COLO829 (cell line): ENCODE results near the gene CALHM5.

Experiments
- DNase-seq: peaks from one replicate; pipeline ENCODE4 v3.0.0; 2012; ENCODE audit warnings: low spot score

The CALHM5 gene

DNA sequence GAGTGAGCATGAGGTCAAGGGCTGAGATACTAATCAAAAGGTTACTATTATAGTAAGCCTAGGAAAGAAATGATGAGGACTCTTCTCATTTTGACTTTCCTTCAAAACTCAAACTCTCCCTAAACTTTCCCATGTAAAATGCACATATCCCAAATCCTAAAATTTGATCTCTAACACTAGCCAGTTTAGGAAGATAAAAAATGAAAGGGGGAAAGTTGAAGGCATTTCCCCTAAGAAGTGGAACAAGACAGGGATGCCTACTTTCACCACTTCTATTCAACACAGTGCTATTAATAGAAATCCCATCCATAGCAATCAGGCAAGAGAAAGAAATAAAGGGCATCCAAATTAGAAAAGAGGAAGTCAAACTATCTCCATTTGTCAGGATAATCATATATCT lies 2.9 kb upstream of the CALHM5 start:
- DNase-seq, result no peak

DNA sequence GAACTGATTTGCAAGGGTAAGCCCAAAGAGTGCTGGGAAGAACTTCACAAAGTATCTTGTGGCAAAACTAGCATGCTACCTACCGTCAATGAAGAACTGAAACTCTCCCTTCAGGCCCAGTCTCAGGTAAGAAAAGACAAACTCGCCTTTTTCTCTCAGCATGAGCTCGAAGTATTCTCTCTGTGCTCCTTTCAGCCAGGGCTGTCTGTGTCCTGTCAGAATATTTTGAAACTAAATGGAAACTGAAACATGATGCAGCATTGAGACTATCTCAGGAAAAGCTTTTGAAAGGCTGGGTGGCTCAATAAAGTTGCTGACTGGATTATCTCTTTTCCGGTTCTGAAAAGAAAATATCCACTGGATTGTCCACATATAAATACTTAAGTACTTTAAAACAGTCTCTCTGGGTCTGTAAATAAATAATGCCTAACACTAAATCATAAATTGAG lies 696 bp downstream of the CALHM5 start:
- DNase-seq, result no peak

DNA sequence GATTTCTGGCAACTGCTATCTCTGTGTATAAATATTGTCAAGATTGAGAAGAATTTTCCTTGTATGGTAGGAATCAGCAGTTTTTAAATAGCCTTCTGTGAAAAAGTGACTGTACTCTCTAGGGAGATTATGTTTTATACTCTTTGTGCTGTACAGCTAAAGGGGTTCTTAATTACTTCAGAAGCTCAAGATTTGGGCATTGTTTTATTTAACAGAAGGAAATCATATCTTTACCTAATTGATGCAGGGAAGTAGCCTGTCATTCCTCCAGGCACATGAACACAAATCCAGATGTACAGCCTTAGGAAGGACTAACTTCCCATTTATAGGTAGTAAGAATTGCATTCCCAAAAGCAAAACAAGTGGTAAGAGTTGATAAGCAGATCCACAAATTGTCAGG lies 1.3 kb downstream of the CALHM5 start:
- no peak for DNase-seq

DNA sequence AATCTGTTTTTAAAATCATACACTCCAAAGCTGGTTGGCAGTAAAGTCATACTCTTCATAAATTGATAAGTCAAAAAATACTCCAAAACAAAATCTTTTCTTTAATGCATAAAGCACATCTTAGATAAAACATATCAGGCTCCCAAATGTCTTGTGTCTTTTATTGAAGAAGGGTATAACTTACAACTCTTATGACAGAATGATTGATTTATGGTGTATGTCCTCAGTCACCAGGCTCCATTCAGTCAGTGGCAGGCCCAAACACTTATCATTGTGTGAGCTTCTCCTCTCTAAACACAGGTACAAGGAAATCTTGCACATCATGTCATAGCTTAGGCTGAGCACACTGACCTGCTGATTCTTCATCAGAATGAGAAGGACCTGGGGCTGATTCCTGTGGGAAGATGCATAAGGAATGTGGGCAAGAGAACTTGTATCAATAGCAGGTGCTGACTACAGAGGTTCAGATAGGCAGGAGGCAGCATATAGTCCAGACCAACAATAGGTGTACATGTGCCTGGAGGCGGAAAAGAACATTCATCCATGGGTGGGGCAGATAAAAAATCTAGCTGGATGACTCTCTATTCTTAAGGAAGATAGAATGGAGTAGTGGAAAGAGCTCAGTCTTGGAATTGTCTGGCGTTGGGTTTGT lies 1.9 kb downstream of the CALHM5 start:
- DNase-seq, result no peak

DNA sequence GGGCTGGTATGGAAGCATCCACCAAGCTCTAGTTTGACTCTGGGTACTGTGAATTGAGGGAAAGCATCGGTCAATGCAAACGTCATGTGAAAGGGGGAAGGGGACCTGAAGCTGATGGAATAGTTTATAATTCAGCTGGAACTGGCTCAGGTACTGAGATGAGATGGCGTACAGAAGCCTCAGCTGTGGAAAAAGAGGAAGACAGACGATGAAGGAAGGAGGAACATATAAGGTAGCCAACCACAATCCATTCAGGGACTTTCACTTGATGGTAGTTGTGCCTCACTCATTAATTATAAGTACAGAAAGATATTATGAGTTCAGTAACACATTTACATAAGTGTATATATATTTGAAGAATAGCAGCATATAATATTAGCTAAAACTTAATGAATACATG lies 2.7 kb downstream of the CALHM5 start:
- DNase-seq, result no peak

DNA sequence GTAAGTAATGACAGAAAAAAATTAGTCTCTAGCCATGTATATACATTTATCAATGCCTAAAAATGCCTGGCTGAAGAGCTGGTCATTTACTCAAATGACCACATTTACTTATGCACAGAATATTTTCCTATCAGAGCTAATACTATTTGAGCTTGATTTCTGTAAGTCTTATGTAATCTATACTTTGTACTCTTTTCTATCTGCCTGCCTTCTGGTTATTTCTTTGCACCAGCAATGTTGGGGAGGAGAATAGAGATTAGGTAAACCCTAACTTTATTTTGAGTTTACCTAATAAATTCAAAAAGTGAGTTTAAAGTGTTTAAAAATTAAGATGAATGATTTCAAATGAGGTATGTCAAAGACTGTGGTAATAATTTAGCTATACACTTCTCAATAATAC lies 3.7 kb downstream of the CALHM5 start:
- DNase-seq, result no peak

DNA sequence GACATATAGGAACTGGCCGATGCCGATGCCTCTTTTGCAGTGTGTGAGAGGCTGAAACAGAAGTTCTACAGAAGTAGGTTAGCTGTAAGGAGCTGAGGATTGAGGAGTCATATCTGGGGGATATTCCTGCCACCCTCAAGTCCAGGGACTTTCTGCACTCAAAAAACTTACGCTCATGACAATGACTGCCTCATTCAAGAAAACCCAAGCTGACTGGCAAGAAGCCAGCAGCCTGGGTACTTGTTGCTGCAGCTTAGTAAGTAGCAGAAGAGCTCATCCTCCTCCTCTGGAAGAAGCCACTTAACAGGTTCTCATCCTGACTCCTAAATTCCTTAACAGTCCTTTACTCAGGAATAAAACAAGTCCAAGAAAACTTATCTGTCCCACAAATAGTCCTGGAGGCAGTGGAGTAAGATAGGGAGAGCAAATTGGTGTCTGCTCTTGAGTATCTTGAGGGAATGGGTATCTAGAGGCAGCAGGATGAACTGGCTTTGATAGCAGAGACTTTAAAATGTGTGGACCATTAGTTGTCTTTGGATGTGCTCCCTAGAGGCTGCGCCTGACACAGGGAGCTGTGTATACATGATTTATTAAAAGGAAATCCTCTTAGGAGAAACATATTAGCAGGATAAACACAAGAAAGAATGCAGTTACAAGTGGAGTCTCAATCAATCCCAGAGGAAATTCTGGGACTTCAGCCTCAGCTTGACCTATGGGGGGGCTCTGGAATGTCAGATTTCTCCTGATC lies 7.4 kb downstream of the CALHM5 start:
- no peak for DNase-seq

DNA sequence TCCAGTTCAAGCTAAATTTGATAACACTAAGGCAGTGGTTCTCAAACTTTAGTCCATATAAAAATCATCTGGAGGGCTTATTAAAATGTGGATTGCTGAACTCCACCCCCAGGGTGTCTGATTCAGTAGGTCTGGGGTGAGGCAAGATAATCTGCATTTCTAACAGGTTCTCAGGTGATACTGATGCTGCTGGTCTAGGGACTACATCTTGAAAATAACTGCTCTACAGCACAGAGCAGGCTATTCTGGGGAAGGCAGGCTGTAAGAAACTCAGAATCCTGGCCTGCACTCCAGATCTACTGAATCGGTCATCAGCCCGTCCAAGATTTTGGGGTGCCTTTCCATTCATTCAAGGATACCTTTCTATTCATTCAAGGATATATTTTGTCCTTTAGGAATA lies 11.5 kb downstream of the CALHM5 start:
- DNase-seq, result no peak

DNA sequence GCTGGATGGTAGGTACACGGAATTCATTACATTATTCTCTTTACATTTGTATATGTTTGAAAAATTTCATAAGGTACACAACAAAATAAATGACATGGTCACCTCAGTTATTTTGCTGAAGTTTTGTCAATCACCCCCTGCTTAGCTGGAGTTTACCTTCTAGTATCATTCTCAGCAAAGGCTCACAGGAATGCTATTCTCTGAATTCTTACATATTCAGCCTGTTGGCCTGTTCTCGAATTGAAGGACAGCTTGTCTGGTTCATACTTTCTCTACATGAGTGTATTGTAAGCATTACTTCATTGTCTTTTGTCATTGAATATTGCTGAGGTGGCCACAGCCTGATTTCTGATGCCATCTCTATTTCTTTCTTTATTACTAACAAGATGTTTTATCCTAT lies 12.8 kb downstream of the CALHM5 start:
- no peak for DNase-seq

DNA sequence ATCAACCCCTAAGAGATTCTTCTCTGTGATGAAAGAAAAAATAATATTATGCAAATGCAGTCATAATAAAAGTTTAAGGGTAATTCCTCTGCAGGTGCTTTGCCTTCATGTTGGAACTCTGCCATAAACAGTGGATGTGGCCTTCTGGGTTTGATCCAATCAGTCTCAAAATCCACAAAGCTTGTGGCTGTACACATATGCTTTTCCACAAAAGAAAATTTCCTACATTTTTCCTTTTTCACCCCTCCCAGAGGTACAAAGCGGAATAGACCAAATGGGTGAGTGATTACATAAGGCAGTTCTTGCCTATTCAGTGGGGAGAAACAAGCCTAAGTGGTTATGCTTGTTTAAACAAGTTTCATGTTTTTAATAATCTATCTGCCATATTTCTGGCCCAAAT lies 16.7 kb downstream of the CALHM5 start:
- no peak for DNase-seq

DNA sequence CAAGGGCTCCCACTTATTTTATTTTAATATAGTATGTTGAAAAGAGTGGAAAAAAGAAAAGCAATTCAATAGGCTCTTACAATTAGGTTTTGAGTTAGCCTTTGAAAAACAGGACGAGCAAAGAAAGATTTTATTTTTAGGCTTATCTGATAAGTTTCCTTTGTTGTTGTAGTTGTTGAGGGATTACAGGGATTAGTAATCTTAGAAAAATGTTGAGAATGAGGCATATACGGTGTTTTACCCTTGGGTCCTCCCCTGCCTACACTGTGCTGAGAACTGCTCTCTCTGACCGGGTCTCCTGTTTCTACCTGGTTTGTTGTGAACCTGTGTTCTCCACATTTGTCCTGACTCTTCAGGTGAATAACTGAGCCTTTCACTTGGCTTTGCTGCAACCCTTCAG lies 17.3 kb downstream of the CALHM5 start:
- no peak for DNase-seq

DNA sequence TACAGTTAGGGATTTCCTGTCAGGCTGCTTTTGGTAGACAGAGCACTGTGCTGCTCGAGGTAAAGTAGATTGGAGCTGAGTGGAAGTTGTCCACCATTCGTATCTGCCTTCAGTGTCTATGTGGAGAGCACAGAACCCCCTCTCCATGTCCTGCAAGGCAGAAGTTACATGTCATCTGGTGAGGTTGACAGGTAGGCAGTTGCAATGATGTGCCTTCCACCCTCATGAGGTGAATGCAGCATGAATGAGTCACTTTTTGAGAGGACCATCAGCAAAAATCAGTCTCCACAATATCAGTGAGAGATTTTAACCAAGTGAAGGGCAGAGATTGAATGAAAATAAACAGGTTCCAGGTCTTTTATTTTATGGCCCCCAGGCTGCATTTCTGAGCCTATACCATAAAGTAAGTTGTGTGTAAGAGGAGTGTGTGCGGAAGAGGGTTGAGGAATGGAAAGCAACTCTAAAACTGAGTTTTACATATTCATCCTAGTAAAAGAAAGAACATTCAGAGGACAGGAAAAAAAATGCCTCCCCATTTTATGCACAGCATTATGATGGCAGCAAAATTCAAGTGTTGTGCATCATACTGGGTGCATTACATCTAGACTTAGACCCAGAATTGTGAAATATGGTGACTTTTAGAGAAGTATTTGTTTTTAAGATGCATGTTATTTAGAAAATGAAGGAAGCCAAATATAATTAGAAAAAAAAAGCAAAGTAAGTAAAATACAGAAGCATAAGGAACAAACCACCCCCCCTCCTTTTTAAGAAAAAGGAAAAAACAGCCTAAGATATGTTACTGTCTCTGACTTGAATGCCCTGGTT lies 18.2 kb downstream of the CALHM5 start:
- DNase-seq, result no peak

DNA sequence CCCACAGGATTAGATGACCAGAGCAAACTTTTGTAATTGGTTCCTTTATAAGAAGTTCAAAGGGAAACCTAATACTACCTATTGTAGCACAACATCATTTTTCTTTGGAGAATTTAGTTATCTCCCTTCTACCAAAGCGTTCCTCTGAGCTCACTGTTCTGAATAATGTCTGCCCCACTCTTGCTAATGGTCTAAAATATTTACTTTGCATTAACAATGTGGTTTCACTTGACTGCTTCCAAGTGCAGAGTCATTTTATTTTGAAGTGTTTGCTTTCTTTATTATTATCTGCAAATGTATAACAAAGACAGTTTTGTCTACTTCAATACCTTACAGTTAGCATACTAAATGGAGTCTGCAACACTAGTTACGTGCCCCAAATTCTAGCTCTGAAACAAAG lies 19.0 kb downstream of the CALHM5 start:
- no peak for DNase-seq

DNA sequence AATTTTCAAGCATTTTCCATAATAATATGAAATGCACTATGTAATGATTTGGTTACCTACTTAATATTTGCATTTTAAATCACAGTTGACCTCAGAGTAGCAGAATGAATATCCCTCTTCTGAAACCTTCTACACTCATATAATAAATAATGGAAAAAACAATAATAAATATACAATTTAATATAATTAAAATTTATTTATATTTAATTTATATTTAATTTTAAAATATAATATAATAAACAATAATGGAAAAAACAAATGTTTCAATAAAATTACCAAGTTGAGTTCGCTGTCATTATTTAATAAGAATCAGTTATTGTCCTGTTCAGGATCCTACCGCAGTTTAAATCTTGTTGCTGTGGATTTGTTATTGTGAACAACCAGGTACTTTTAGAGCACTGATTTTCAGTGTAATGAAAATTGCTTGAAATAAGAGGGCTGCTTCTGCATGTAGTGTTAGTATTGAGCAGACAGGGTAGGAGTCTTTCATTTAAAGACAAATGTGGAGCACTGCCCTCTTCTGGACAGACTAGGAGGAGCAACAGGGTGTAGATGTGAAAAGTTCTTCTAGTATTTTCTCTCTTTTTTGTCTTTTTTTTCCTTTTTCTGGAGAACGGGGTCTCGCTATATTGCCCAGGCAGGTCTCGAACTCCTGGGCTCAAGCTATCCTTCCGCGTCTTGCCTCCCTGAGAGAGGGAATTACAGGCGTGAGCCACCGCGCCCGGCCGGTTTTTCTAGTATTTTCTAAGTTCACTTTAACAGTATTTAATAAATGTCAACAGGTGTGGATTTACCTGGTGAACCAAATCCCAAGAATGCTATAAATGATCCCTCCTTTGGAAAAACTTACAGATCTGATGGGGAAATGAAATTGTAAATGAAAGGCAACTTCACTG lies 20.5 kb downstream of the CALHM5 start:
- peak; percentile 48 for DNase-seq

DNA sequence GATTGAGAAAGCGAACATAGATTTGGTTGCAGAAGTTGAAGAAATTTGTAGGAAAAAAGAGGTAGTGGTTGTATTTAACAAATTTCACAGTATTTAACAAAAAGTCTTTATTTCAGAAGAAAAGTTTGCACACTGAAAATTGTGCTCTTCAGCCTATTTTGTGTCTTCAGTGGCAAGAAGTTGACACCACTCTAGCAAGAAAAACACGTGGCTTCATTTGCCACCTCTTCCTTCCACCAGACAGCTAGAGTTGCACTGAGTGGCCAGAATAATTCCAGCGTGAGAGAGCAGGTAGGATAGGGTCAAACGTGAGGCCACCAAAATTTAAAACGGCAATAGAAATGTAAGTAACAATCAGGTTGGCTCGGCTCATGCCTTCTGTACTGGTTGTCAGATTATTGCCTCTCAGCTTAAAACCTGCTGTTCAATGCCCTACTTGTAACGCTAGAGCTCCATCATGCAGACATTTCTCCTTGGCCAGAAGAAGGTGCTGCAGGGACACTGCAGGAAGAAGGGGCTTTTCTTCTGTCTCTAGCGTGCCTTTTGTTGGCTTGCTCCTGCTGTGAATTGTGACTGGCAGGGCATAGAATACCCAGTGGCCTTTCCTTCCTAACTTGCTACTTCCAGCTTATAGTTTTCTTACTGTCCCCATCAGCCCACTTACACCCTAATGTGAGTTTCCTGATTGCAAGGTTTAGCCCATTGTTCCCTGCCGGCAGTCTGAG lies 22.0 kb downstream of the CALHM5 start:
- no peak for DNase-seq

DNA sequence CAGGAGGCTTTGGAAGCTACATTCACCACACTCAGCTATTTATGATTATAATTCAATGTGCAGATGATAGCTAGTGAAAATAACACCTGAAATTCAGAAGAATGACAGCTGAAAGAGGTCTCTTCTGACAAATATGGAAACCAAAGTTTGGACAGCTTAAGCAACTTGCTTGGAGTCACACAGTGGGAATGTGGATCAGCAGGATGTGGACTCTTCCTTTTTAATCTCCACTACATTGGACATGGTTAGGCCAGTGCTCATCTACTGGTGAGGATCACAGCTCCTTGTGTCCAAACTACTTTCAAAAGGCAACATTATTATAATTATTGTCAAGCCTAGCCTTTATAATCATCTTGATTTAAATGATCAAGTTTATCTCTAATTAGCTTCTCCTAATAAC lies 23.7 kb downstream of the CALHM5 start:
- DNase-seq, result no peak

DNA sequence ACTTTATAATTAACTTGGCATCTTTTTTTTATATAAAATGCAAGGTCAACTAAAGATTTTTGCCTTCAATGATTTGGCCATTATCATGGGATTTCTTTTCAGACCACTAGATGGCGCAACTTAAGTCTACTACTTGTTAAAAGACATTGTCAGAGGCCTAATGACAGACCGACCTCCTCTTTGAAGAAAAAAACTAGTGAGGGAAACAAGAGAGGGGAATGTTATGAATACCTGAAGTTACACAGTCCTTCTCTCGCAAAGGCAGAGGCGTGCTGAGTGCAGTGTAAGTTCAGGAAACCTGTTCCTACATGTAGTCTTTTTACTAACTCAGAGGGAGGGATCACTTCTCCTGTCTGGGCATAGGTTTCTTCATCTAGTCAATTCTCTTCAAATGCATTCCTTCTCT lies 24.8 kb downstream of the CALHM5 start:
- DNase-seq, result peak; percentile 35

DNA sequence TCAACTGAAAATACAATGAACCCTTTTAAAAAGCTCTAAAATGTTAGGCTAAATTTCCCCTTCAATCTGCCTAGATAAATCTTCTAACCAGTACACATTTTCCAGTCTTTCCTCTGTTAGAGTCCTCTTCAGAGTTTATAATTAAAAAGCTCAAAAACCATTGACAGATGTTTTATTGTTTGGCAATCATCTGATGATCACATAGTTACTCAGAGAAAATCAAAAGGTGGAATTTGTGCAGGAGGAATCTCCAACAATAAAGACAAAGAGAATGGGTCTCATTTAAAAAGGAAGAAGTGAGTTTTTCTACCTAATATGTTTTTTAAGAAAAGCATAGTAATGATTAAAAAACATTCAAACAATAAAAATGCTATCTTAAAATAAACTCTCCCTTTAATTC lies 31.0 kb downstream of the CALHM5 start:
- no peak for DNase-seq

DNA sequence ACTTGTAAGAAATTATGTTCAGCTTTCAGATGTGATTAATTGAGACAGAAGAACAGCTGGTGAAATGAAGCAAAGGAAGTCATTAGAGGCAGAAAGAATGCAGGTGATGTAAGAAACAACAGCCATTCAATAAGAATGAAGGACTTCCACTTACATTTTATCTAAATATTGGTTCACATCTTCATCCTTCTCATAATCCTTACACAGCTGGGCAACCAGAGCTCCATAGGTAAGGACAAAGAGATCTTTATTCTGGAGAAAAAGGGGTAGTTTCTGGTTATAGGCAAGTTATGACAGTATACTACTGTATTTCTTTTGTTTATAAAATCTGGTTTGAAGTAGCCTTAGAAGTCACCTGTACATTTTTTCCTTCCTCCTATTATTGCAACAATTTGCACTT lies 31.7 kb downstream of the CALHM5 start:
- no peak for DNase-seq

DNA sequence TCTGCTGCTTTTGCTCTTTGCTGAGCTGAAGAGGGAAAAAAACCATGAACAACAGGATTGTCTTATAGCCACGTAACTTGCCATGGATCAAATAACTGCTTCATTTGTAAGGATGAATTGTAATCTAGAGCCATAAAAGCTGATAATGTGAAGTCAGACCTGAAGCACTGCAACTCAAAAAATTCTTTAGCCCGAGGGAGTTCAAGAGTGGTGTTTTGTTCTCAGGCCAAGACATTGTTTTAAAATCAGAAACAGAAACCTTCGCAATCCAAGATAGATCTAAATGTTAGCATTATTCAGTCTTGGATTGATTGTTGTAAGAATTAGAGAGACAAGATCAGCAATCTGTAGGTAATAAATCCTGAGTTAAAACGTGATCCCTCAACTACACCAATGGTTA lies 34.2 kb downstream of the CALHM5 start, which contains the start of gene TRAPPC3L:
Gene TRAPPC3L, minus strand, starts transcription at position 34 of the 400 bp plus-strand sequence. CDS start 170 bp downstream, outside the sequence.
- DNase-seq, result no peak

DNA sequence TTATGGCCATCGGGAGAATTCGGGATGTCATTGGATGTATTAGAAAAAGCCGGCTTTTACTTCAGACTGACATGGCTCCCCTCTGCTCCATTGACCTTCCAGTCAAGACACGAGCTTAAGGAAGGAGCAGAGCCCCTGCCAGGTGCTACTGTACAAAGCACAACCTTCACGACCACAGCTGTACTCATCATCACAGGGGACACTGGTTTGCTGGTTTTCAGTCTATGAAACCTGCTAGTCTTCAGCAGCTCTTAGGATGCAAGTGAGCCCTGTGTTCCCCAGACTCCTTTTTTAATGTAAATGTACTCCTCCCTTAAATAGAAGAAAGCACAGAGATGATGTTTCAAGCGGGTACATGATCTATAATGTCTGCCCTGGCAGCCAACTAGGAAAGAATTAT lies 35.9 kb downstream of the CALHM5 start:
- DNase-seq, result no peak
